ENCODE measurements around the gene TAB3. TPM values are rescaled to one million over a fixed set of nuclear protein-coding genes. Genes with fewer than 3 reads are reported as not detected.

Gene TAB3
- polyA plus RNA-seq, 3 donors, result 4.4 to 11.8 (median 5.4) TPM

DNA sequence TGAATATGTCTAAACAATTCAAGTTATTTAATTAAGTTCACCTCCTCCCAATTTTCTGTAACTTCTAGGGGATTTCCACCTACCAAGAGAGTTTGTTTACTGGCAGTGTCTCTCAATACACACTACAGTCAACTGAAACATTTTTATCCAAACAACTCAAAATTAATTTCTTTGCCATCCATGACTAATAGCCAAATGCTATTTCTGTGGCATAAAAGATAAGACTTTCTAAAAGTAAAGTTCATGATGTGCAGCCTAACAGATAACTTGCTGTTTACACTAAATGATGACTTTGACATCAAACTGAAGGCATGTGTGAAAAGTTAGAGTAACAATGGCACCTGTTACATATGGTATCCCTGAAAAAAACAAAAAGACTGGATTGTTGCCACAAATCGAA is 7.3 kb downstream of the TAB3 start:
- peaks cover 0 to 2% of the 10 kb centered on the region in 2 donors for H3K36me3 Mint-ChIP-seq
- no CpG with 5 or more reads among the region's 1 CpG for WGBS (ENCODE audit: insufficient coverage)
- Histone ChIP-seq H3K79me2 (ENCODE audit: insufficient read depth, low read length) (peaks cover 68% of the 10 kb centered on the region), H3K9ac (ENCODE audit: insufficient read depth, low read length, poor library complexity, severe bottlenecking) (no peak overlapping the region), H3K4me1 (ENCODE audit: control insufficient read depth in 1 of 2, insufficient read depth in 2 of 2, low read length in 2 of 2) (no peaks in the 10 kb centered on the region), H3K4me3 (replicated peaks in 1 of 3; ENCODE audit: low read depth in 2 of 3, low read length in 3 of 3) (no peak overlapping the region), H4K20me1 (ENCODE audit: insufficient read depth, low read length) (peaks cover 12% of the 10 kb centered on the region), H3K27me3 (ENCODE audit: control insufficient read depth in 2 of 2, insufficient read depth in 2 of 2, low read length in 2 of 2) (no peaks in the 10 kb centered on the region), H3K4me2 (replicated peaks; ENCODE audit: extremely low read depth, low read length, poor library complexity, severe bottlenecking) (no peak overlapping the region), H3K36me3 (replicated peaks in 1 of 2; ENCODE audit: control insufficient read depth in 1 of 2, insufficient read depth in 2 of 2, low read length in 2 of 2) (no peaks in the 10 kb centered on the region), H2AFZ (ENCODE audit: insufficient read depth, low read depth, low read length, poor library complexity, severe bottlenecking) (no peak overlapping the region), H3K9me3 (replicated peaks in 1 of 2; ENCODE audit: control insufficient read depth in 1 of 2, insufficient read depth in 1 of 2, low read length in 2 of 2) (no peaks in the 10 kb centered on the region), H3K27ac (ENCODE audit: low read depth in 1 of 2, low read length in 2 of 2) (no peak overlapping the region)
- no peak overlapping the region for H3K4me3 Mint-ChIP-seq
- no peak for DNase-seq
- no peak for TF ChIP-seq CTCF (IDR thresholded peaks at IDR 0.05)
- no peak overlapping the region for H3K27ac Mint-ChIP-seq
- H3K27me3 Mint-ChIP-seq (ENCODE audit: low read depth in 3 of 3), result peaks cover 0 to 6% (median 1%) of the 10 kb centered on the region in 3 donors
- intact Hi-C loops (cut with micrococcal nuclease), result no loop called here
- no peaks in the 10 kb centered on the region for H3K9me3 Mint-ChIP-seq
- H3K4me1 Mint-ChIP-seq, result peaks cover 12% of the 10 kb centered on the region

DNA sequence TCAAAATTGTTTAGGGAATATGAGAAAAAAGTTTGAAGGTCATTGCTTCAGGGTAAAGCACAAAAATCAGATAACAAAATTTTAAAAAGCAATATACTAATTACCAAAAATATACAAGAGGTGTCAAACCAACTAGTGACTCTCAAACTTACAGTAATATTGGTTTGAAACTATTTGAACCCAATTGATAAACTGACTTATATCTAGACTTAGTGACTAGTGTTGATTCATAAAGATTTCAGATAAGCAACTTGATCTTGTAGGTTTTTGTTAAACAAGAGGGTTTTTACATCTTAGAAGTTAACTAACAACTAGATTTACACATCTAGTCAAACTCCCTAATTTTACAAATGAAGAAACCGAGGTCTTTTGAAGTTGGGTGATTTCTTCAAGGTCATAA is 7.7 kb downstream of the TAB3 start:
- Histone ChIP-seq H3K27ac (ENCODE audit: low read depth in 1 of 2, low read length in 2 of 2) (no peak overlapping the region), H4K20me1 (ENCODE audit: insufficient read depth, low read length) (peaks cover 16% of the 10 kb centered on the region), H3K9me3 (replicated peaks in 1 of 2; ENCODE audit: control insufficient read depth in 1 of 2, insufficient read depth in 1 of 2, low read length in 2 of 2) (no peaks in the 10 kb centered on the region), H3K27me3 (ENCODE audit: control insufficient read depth in 2 of 2, insufficient read depth in 2 of 2, low read length in 2 of 2) (no peaks in the 10 kb centered on the region), H3K4me1 (ENCODE audit: control insufficient read depth in 1 of 2, insufficient read depth in 2 of 2, low read length in 2 of 2) (no peaks in the 10 kb centered on the region), H3K79me2 (ENCODE audit: insufficient read depth, low read length) (peaks cover 64% of the 10 kb centered on the region), H3K4me3 (replicated peaks in 1 of 3; ENCODE audit: low read depth in 2 of 3, low read length in 3 of 3) (no peak overlapping the region), H3K4me2 (replicated peaks; ENCODE audit: extremely low read depth, low read length, poor library complexity, severe bottlenecking) (no peak overlapping the region), H3K9ac (ENCODE audit: insufficient read depth, low read length, poor library complexity, severe bottlenecking) (no peak overlapping the region), H2AFZ (ENCODE audit: insufficient read depth, low read depth, low read length, poor library complexity, severe bottlenecking) (no peak overlapping the region), H3K36me3 (replicated peaks in 1 of 2; ENCODE audit: control insufficient read depth in 1 of 2, insufficient read depth in 2 of 2, low read length in 2 of 2) (no peaks in the 10 kb centered on the region)
- Mint-ChIP-seq H3K27me3 (ENCODE audit: low read depth in 3 of 3) (peaks cover 0 to 5% (median 1%) of the 10 kb centered on the region in 3 donors), H3K4me1 (peaks cover 8% of the 10 kb centered on the region), H3K9me3 (no peaks in the 10 kb centered on the region), H3K27ac (no peak overlapping the region), H3K36me3 (peaks cover 0 to 2% of the 10 kb centered on the region in 2 donors), H3K4me3 (no peak overlapping the region)
- intact Hi-C loops (cut with micrococcal nuclease), result no loop called here
- no peak for DNase-seq
- WGBS (ENCODE audit: insufficient coverage), result no CpG with 5 or more reads among the region's 1 CpG
- TF ChIP-seq CTCF (IDR thresholded peaks at IDR 0.05), result no peak
